H1 (cell line): ENCODE measurements around the gene SSRP1. TPM values are rescaled to one million over a fixed set of nuclear protein-coding genes. Genes with fewer than 3 reads are reported as not detected.

Source experiments
- CHD1 ChIP-seq: IDR thresholded peaks from 2 replicates; pipeline ENCODE4 v1.6.1; 2012; ENCODE audit warnings: low read depth, low read length, improper control_type of control experiment
- KDM1A ChIP-seq: fragments of 200-600, 300-600 bp; sonication (generic); IDR thresholded peaks from 2 replicates; pipeline ENCODE4 v1.7.1; 2016; ENCODE audit warnings: mild to moderate bottlenecking, low read length, borderline replicate concordance
- SAP30 ChIP-seq: fragments of 300-600 bp; sonication (generic); IDR thresholded peaks from 2 replicates; pipeline ENCODE4 v1.7.1; 2012; ENCODE audit warnings: low read length, moderate library complexity, mild to moderate bottlenecking, inconsistent platforms; ENCODE audit not compliant: insufficient read depth, insufficient replicate concordance
- TCF12 ChIP-seq: IDR thresholded peaks from 2 replicates; pipeline ENCODE4 v1.6.1; 2011; ENCODE audit warnings: low read depth, mild to moderate bottlenecking, low read length
- polyA plus RNA-seq, 7 experiments: library from polyadenylated mRNA; depleted of rRNA in 3 of 7; stranded (reverse) in 5 of 7; unstranded in 2 of 7; fragments of >200 nt in 5 of 7; fragments of 200-250 nt in 2 of 7; gene quantifications; 1 replicate in 5 of 7; 2 replicates in 1 of 7; 4 replicates in 1 of 7; pipeline versions ENCODE4 v1.2.1 to v1.2.3, GENCODE V29; 2011 to 2013; ENCODE audit warnings: missing spikeins in 2 of 7, mixed read lengths in 2 of 7
- total RNA-seq: library from RNA; stranded (reverse); fragmentation: NEBNext Ultra II Directional; extraction: Animal tissue kit (Norgen Biotek cat#: 25700); gene quantifications from 2 replicates; pipeline ENCODE4 v1.2.1, GENCODE V29; 2021
- TF ChIP-seq, protein P1 (sequence below): fragments of 300-600 bp; sonication (generic); IDR thresholded peaks from 2 replicates; pipeline ENCODE4 v1.7.1; 2012; ENCODE audit warnings: low read length, moderate library complexity, mild to moderate bottlenecking, inconsistent platforms; ENCODE audit not compliant: insufficient replicate concordance

SSRP1 gene
- total and polyA plus RNA-seq, 2 of the 8 experiments (the other 6 are each of a cell fraction or from before 2014, with no cell fraction given) = 259 to 281 TPM

DNA sequence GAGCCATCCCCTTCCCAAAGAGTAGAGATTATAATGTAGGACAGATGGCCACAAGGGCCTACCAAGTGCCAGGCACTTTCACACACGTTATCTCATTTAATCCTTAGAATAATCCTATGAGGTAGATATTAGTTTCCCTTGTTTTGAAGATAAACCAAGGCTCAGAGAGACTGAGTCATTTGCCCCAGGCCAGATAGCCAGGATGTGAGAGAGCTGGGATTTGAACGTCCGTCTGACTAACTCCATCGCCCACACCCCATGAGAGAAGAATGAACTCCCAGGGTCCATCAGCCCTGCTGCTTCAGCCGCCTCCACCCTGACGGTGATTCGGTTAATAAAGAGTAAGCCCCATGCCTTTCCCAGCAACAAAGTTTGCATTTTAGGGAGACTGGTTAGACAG, 34.6 kb upstream of the SSRP1 start (continued):
- TF ChIP-seq, protein P1, sequence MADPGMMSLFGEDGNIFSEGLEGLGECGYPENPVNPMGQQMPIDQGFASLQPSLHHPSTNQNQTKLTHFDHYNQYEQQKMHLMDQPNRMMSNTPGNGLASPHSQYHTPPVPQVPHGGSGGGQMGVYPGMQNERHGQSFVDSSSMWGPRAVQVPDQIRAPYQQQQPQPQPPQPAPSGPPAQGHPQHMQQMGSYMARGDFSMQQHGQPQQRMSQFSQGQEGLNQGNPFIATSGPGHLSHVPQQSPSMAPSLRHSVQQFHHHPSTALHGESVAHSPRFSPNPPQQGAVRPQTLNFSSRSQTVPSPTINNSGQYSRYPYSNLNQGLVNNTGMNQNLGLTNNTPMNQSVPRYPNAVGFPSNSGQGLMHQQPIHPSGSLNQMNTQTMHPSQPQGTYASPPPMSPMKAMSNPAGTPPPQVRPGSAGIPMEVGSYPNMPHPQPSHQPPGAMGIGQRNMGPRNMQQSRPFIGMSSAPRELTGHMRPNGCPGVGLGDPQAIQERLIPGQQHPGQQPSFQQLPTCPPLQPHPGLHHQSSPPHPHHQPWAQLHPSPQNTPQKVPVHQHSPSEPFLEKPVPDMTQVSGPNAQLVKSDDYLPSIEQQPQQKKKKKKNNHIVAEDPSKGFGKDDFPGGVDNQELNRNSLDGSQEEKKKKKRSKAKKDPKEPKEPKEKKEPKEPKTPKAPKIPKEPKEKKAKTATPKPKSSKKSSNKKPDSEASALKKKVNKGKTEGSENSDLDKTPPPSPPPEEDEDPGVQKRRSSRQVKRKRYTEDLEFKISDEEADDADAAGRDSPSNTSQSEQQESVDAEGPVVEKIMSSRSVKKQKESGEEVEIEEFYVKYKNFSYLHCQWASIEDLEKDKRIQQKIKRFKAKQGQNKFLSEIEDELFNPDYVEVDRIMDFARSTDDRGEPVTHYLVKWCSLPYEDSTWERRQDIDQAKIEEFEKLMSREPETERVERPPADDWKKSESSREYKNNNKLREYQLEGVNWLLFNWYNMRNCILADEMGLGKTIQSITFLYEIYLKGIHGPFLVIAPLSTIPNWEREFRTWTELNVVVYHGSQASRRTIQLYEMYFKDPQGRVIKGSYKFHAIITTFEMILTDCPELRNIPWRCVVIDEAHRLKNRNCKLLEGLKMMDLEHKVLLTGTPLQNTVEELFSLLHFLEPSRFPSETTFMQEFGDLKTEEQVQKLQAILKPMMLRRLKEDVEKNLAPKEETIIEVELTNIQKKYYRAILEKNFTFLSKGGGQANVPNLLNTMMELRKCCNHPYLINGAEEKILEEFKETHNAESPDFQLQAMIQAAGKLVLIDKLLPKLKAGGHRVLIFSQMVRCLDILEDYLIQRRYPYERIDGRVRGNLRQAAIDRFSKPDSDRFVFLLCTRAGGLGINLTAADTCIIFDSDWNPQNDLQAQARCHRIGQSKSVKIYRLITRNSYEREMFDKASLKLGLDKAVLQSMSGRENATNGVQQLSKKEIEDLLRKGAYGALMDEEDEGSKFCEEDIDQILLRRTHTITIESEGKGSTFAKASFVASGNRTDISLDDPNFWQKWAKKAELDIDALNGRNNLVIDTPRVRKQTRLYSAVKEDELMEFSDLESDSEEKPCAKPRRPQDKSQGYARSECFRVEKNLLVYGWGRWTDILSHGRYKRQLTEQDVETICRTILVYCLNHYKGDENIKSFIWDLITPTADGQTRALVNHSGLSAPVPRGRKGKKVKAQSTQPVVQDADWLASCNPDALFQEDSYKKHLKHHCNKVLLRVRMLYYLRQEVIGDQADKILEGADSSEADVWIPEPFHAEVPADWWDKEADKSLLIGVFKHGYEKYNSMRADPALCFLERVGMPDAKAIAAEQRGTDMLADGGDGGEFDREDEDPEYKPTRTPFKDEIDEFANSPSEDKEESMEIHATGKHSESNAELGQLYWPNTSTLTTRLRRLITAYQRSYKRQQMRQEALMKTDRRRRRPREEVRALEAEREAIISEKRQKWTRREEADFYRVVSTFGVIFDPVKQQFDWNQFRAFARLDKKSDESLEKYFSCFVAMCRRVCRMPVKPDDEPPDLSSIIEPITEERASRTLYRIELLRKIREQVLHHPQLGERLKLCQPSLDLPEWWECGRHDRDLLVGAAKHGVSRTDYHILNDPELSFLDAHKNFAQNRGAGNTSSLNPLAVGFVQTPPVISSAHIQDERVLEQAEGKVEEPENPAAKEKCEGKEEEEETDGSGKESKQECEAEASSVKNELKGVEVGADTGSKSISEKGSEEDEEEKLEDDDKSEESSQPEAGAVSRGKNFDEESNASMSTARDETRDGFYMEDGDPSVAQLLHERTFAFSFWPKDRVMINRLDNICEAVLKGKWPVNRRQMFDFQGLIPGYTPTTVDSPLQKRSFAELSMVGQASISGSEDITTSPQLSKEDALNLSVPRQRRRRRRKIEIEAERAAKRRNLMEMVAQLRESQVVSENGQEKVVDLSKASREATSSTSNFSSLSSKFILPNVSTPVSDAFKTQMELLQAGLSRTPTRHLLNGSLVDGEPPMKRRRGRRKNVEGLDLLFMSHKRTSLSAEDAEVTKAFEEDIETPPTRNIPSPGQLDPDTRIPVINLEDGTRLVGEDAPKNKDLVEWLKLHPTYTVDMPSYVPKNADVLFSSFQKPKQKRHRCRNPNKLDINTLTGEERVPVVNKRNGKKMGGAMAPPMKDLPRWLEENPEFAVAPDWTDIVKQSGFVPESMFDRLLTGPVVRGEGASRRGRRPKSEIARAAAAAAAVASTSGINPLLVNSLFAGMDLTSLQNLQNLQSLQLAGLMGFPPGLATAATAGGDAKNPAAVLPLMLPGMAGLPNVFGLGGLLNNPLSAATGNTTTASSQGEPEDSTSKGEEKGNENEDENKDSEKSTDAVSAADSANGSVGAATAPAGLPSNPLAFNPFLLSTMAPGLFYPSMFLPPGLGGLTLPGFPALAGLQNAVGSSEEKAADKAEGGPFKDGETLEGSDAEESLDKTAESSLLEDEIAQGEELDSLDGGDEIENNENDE = no peak
- no peak for TF ChIP-seq KDM1A
- TF ChIP-seq TCF12 = no peak
- no peak for TF ChIP-seq SAP30
- TF ChIP-seq CHD1 = no peak
- TF ChIP-seq, all 59 proteins: peak for 0
